HG03558 (cell line): ENCODE data around the gene OR7E24.
"Not testable (repeated sequence)": the region's sequence is repeated elsewhere in the genome, so short reads cannot be mapped to it uniquely, and the experiment has no call there.

Source experiments
- ATAC-seq: cut with Tn5 transposase; IDR thresholded peaks from one replicate; pipeline ENCODE4 v1.9.1; 2021; ENCODE audit warnings: moderate number of reproducible peaks; ENCODE audit not compliant: unreplicated experiment; ENCODE audit errors: extremely low read depth

OR7E24 gene

DNA sequence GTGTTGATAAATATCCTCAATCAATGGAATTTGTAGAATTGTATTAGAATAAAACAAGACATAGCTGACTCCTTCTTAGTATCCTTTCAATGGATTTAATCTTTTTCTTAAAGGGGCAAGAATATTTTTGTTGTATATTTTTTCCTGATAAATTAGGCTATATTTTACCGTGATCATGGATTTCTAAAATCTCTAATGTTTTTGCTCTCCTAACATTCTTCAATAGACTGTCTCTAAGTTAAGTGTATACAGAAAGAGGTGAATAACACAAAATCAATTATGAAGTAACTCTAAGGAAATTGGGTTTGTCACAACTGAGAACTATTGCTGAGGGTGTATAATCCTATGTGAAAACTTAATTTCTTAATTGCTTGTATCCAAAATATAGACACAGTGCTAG is at the start of gene OR7E24:
TSS of gene OR7E24 (plus strand) at position 301 of the 400 bp plus-strand sequence. CDS start 114 bp downstream, outside the sequence.
- no peak for ATAC-seq

DNA sequence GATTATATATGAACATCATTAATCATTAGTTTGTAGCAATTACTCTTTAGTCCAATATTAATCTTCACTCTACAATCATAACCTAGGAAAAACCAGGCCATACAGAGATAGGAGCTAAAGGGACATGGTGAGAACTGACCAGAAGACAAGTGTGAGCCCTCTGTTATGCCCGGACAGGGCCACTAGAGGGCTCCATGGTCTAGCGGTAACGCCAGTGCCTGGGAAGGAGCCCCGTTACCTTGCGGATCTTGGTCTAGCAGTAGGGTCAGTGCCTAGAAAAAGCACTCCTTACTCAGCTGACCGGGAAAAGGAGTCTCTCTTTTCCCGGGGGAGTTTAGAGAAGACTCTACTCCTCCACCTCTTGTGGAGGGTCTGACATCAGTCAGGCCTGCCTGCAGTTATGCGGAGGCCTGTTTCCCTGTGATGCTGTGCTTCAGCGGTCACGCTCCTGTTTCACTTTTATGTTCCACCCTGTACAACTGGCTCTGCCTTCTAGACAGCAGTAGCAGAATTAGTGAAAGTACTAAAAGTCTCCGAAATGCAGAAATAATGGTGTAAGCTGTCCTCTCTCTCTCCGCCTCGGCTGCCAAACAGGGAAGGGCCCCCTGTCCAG is 45.1 kb upstream of the OR7E24 start:
- ATAC-seq = no peak

DNA sequence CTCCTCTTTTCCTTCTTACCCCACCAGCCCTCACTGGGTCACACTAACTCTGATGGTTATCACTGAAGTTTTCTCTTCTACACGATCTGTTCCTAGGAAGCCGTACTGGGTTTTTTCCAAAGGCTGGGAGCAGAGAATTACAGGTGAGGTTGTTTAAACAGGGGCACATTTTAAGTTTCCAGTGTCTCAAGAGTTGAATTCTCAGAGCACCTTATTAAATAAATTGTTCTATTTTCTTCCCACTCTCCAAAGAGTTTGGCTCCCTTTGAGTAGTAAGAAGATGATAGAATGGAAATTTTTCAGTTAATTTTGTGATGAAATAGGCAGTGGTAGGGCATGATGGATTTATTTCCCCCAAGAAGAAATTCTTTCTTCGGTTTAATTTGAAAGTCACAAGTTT is 31.2 kb upstream of the OR7E24 start, which contains the start of gene OR7D4:
TSS of gene OR7D4 (minus strand) at position 101 of the 400 bp plus-strand sequence. CDS start 4,752 bp downstream, outside the sequence.
- no peak for ATAC-seq

DNA sequence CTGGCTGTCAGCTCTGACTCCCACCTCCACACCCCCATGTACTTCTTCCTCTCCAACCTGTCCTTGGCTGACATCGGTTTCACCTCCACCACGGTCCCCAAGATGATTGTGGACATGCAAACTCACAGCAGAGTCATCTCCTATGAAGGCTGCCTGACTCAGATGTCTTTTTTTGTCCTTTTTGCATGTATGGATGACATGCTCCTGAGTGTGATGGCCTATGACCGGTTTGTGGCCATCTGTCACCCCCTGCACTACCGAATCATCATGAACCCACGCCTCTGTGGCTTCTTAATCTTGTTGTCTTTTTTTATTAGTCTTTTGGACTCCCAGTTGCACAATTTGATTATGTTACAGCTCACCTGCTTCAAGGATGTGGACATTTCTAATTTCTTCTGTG is 506 bp downstream of the OR7E24 start:
- ATAC-seq = no peak

DNA sequence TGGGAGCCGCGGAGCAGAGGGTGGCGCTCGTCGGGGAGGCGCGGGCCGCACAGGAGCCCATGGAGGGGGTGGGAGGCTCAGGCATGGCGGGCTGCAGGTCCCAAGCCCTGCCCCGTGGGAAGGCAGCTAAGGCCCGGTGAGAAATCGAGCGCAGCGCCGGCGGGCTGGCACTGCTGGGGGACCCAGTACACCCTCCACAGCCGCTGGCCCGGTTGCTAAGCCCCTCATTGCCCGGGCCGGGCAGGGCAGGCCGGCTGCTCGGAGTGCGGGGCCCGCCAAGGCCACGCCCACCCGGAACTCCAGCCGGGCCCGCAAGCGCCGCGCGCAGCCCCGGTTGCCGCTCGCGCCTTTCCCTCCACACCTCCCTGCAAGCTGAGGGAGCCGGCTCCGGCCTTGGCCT is 32.8 kb downstream of the OR7E24 start:
- ATAC-seq = not testable (repeated sequence)

DNA sequence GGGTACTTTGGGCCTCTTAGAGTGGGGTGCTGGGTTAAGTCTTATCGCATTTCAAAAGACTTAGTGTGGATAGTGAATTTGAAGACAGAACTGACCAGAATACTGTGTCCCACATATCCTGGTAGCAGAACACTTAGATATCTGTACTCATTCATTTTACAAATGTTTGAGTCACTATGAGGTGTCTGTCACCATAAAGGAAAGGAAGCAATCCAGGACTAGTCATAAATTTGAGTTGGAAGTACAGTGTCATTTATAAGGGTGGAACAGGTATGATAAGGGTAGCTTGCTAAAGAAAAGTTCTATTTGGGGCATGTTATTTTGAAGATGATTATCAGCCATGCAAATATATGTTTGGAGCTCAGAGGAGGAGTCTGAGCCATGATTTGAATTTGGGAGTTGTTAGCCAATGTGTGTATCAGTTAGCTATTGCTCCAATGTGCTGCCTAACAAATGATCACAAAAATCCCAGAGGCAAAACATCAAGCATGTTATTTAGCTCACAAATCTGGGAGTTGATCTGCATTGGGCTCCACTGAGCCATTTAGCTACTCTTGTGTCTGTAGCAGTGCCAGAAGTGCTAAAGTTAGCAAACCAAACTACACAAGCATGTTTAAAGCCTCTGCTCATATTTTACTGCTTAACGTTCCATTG is 38.6 kb downstream of the OR7E24 start:
- no peak for ATAC-seq

DNA sequence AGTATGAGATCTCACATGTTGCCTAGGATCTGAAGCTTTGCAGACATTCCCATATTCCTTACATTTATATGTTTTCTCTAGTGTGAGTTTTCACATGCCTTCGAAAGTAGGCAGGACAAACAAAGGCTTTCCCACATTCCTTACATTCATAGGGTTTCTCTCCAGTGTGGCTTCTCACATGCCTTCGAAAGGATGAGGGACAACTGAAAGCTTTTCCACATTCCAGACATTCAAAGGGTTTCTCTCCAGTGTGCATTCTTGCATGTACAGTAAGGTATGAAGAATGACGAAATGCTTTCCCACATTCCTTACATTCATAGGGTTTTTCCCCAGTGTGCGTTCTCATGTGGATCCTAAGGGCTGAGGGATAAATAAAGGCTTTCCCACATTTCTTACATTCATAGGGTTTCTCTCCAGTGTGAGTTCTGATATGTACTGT is 44.7 kb downstream of the OR7E24 start:
- ATAC-seq = no peak

DNA sequence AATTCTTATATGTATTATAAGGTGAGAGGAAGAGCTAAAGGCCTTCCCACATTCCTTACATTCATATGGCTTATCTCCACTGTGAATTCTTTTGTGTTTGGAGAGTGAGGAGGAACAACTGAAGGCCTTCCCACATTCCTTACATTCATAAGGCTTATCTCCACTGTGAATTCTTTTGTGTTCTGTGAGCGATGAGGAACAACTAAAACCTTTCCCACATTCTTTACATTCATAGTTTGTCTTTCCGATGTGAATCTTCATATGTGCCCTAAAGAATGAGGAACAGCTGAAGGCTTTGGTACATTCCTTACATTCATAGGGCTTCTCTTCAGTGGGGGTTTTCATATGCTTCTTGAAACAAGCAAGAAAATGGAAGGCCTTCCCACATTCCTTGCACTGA is 45.6 kb downstream of the OR7E24 start:
- no peak for ATAC-seq
